NCI-H1105 treated with DMSO at 0.1 percent for 48 hours (cell line): Measurements from ENCODE around the gene NFE2.

ENCODE experiments used
- DNase-seq: peaks from one replicate; lab custom pipeline; 2025; lab: John Stamatoyannopoulos, UW

NFE2 gene

DNA sequence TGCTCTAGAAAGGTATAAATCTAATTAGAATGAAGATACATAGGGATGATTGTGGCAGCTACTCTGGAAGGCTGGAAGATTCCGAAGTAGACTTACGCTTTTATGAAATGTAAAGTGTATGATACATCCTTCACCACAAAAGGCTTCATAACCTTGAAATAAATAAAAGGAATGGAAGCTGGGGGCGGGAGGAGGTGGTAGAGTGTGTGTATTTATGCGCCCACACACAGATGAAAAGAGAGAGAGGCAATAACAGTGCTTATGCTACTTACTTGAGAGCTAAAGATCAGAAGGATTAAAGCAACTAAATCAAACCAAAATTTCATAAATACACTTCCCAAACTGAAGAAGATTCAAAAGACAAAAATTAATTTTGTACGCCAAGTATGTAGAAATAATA is 51.3 kb downstream of the NFE2 start:
- DNase-seq, result no peak

DNA sequence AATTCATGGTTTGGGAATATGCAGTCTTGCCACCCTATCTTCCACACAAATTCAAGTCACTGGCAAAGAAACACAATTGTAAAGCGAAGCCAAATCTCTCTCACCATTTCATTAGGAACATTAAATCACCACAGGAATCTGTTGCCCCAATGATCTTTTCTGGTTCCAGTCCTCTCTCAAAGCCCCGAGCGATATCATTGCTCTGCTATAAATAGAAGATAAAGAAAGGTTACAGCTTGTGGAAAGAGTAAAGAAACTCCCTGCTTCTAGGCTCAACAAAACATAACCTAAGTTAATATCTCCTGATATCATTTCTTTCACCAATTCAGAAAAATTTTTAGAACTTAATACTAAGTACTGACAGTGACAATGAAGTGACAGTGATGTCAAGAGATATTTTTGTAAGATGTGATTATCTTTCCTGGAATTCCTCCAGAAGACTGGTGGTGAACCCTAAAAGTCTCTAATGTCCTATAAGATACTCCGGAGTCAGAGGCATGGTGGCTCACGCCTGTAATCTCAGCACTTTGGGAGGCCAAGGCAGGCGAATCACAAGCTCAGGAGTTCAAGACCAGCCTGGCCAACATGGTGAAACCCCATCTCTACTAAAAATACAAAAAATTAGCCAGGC is 54.7 kb downstream of the NFE2 start:
- no peak for DNase-seq
